HepG2 (cell line): Measurements from ENCODE around the gene TOM1L2. TPM values are rescaled to one million over a fixed set of nuclear protein-coding genes. Genes with fewer than 3 reads are reported as not detected.

ENCODE experiments used
- ATAC-seq: fragments of 200-7000 bp; cut with Tn5 transposase; 3 replicates; pipeline ENCODE4 v1.9.1; 2020; ENCODE audit warnings: mild to moderate bottlenecking, moderate library complexity
- BruUV-seq: library from RNA; stranded (reverse); fragments of 400-500 nt; replicated peaks from 2 replicates; lab custom pipeline; 2021; lab: Mats Ljungman, UMichigan
- CTCF ChIA-PET: fragments of 300-600 bp; formaldehyde crosslinking; extraction: SDS; loops from one replicate; lab custom pipeline; 2021; ENCODE audit warnings: low total read pairs, inconsistent platforms, low intra/inter-chr PET ratio; lab: Yijun Ruan, JAX
- POLR2A ChIA-PET: fragments of 350-600 bp; sonication (Branson Sonifier 250); formaldehyde crosslinking; loops from one replicate; lab custom pipeline; 2020; ENCODE audit warnings: antibody characterized with exemption, inconsistent platforms; lab: Yijun Ruan, JAX
- DNase-seq: peaks from one replicate; pipeline ENCODE4 v3.0.0-alpha.2; 2015; ENCODE audit warnings: low spot score
- FAIRE-seq: peaks from 3 replicates; lab custom pipeline; 2011; peaks lifted over from hg19 to GRCh38; lab: Jason Lieb, UNC
- H2AFZ ChIP-seq: one replicate; pipeline ENCODE4 v1.6.1; 2011; ENCODE audit warnings: low read length, inconsistent platforms
- H3K27ac ChIP-seq: fragments of 300-600 bp; 3 replicates; pipeline ENCODE4 v1.8.0; 2011; ENCODE audit warnings: mixed run types, mild to moderate bottlenecking, mixed read lengths, low read length, inconsistent platforms; ENCODE audit not compliant: insufficient read depth; ENCODE audit errors: extremely low read length
- H3K27me3 ChIP-seq, 2 experiments: fragments of 200-600 bp in 1 of 2; 2 replicates in 1 of 2; 3 replicates in 1 of 2; pipeline versions ENCODE4 v1.6.0 to v1.8.0; 2011; ENCODE audit warnings: low read length in 2 of 2, mild to moderate bottlenecking in 2 of 2, moderate library complexity in 2 of 2, inconsistent platforms in 1 of 2; ENCODE audit not compliant: insufficient read depth in 2 of 2, control insufficient read depth in 1 of 2
- H3K36me3 ChIP-seq, 2 experiments: fragments of 200-600 bp in 1 of 2; replicated peaks in 1 of 2; 2 replicates in 1 of 2; 3 replicates in 1 of 2; pipeline versions ENCODE4 v1.5.1 to v1.8.0; 2011; ENCODE audit warnings: low read length in 2 of 2, inconsistent platforms in 1 of 2; ENCODE audit not compliant: insufficient read depth in 2 of 2, control insufficient read depth in 1 of 2
- H3K4me1 ChIP-seq: 2 replicates; pipeline ENCODE4 v1.5.1; 2012; ENCODE audit warnings: low read length, inconsistent platforms; ENCODE audit not compliant: insufficient read depth
- H3K4me2 ChIP-seq: 2 replicates; pipeline ENCODE4 v1.6.0; 2011; ENCODE audit warnings: low read depth, low read length, inconsistent platforms
- H3K4me3 ChIP-seq, 3 experiments: fragments of 200-600 bp in 1 of 3; sonication (generic), shearing (Covaris generic) in 1 of 3; replicated peaks in 1 of 3; 2 replicates each; pipeline ENCODE4 v1.5.1; 2011 to 2016; ENCODE audit warnings: low read length in 3 of 3, inconsistent platforms in 2 of 3, low read depth in 2 of 3, mild to moderate bottlenecking in 2 of 3, control low read depth in 1 of 3, mixed read lengths in 1 of 3; ENCODE audit not compliant: insufficient read depth in 1 of 3
- H3K79me2 ChIP-seq: one replicate; pipeline ENCODE4 v1.6.1; 2011; ENCODE audit warnings: low read length, inconsistent platforms; ENCODE audit not compliant: insufficient read depth
- H3K9ac ChIP-seq: 2 replicates; pipeline ENCODE4 v1.6.0; 2011; ENCODE audit warnings: mild to moderate bottlenecking, low read depth, low read length, inconsistent platforms; ENCODE audit not compliant: insufficient read depth
- H3K9me3 ChIP-seq: 2 replicates; pipeline ENCODE4 v1.5.1; 2012; ENCODE audit warnings: mild to moderate bottlenecking, low read length
- H4K20me1 ChIP-seq: 2 replicates; pipeline ENCODE4 v1.6.0; 2011; ENCODE audit warnings: inconsistent platforms, mild to moderate bottlenecking, low read length, moderate library complexity; ENCODE audit not compliant: insufficient read depth
- AGO1 ChIP-seq: fragments of 200-400 bp; formaldehyde crosslinking; IDR thresholded peaks from 2 replicates; pipeline ENCODE4 v1.6.1; 2017; ENCODE audit warnings: mild to moderate bottlenecking, low read depth, low read length, moderate library complexity; ENCODE audit not compliant: poor library complexity, severe bottlenecking
- ARID4A ChIP-seq: sonication (generic); formaldehyde crosslinking; IDR thresholded peaks from 2 replicates; pipeline ENCODE4 v1.5.0; 2020; ENCODE audit warnings: mild to moderate bottlenecking, missing genetic modification reagents, borderline replicate concordance
- HMG20B ChIP-seq: conservative IDR thresholded peaks from 2 replicates; pipeline ENCODE4 v1.6.1; 2016; ENCODE audit warnings: missing genetic modification reagents, missing compliant biosample characterization
- PTBP1 ChIP-seq: fragments of 200-400 bp; formaldehyde crosslinking; IDR thresholded peaks from 2 replicates; pipeline ENCODE4 v1.6.1; 2018; ENCODE audit warnings: low read length, low read depth; ENCODE audit not compliant: poor library complexity, severe bottlenecking
- XRCC5 ChIP-seq: fragments of 200-400 bp; formaldehyde crosslinking; optimal IDR thresholded peaks from 2 replicates; pipeline ENCODE3; 2017; ENCODE audit warnings: mild to moderate bottlenecking, low read length
- ZBTB42 ChIP-seq: sonication (generic); formaldehyde crosslinking; IDR thresholded peaks from 2 replicates; pipeline ENCODE4 v1.5.0; 2020; ENCODE audit warnings: mild to moderate bottlenecking, missing genetic modification reagents
- ZNF235 ChIP-seq: sonication (generic); formaldehyde crosslinking; IDR thresholded peaks from 2 replicates; pipeline ENCODE4 v1.8.1; 2023; ENCODE audit warnings: mild to moderate bottlenecking, missing genetic modification reagents, borderline replicate concordance
- ZNF354B ChIP-seq: sonication (generic); formaldehyde crosslinking; IDR thresholded peaks from 2 replicates; pipeline ENCODE4 v1.8.0; 2022; ENCODE audit warnings: mild to moderate bottlenecking, missing genetic modification reagents
- ZNF781 ChIP-seq: sonication (generic); formaldehyde crosslinking; IDR thresholded peaks from 2 replicates; pipeline ENCODE4 v1.5.1; 2020; ENCODE audit warnings: borderline replicate concordance, mild to moderate bottlenecking, missing genetic modification reagents; ENCODE audit errors: not compliant biosample characterization
- WGBS: methylation state at CpG from one replicate; pipeline ENCODE4 v1.1.6; 2017; ENCODE audit warnings: low lambda C conversion rate; 5-methylcytosine and 5-hydroxymethylcytosine counted together
- in situ Hi-C: cut with HindIII; loops from 2 replicates; pipeline ENCODE4 v1.10.0; 2017; ENCODE audit warnings: low pct_unique_long_range_greater_than_20kb; ENCODE audit not compliant: extremely low pct_ligation_motif_present
- intact Hi-C: fragments of 100-400 bp; cut with micrococcal nuclease; formaldehyde crosslinking; loops from one replicate; pipeline ENCODE4 v1.10.0; 2022; ENCODE audit not compliant: unreplicated experiment
- polyA plus RNA-seq, 8 experiments: library from polyadenylated mRNA; depleted of rRNA in 3 of 8; stranded (reverse) in 7 of 8; unstranded in 1 of 8; fragments of >200 nt; fragmentation: Illumina TruSeq in 4 of 8; extraction: Trizol in 4 of 8; gene quantifications; 2 replicates each; pipeline versions ENCODE4 v1.2.1 to v1.2.3, GENCODE V29; 2011 to 2016; ENCODE audit warnings: low read depth in 4 of 8, missing spikeins in 1 of 8, mixed read lengths in 1 of 8; ENCODE audit not compliant: insufficient read depth in 1 of 8
- total RNA-seq, 5 experiments: library from RNA; depleted of rRNA; stranded (reverse); fragments of >200 nt; fragmentation: Illumina TruSeq; extraction: Trizol; gene quantifications; 2 replicates each; pipeline ENCODE4 v1.2.3, GENCODE V29; 2016; ENCODE audit warnings: low read depth in 1 of 5

TOM1L2 gene
- total and polyA plus RNA-seq, 2 of the 13 experiments (the other 11 are each of a cell fraction or from before 2014, with no cell fraction given) = 4.7 to 7.4 TPM

- no peak for TF ChIP-seq AGO1
- no peak for TF ChIP-seq XRCC5
- no peak for TF ChIP-seq ZNF354B (CRISPR knock-in tag)
- no peak for TF ChIP-seq ZNF235
- no peak for TF ChIP-seq PTBP1
- no peak for TF ChIP-seq ARID4A (CRISPR knock-in tag)
- TF ChIP-seq HMG20B = no peak
These were observed 43.4 kb upstream of the TOM1L2 start (continued) for GRCh38 chr17:18015593-18015992.

GRCh38 chr17:18014006-18014405 is 41.8 kb upstream of the TOM1L2 start:
- no peak overlapping the region for H3K4me3 ChIP-seq
- H3K36me3 ChIP-seq = peaks cover 0 to 3% of the 10 kb centered on the region in 2 experiments; a peak in 3 of 5 replicates
- no peak for DNase-seq
- TF ChIP-seq ZBTB42 (CRISPR knock-in tag) (no peak), ZNF781 (CRISPR knock-in tag) (no peak)
- FAIRE-seq = no peak
- H3K27ac ChIP-seq = no peak overlapping the region
- no peaks in the 10 kb centered on the region for H3K27me3 ChIP-seq
- H4K20me1 ChIP-seq = no peaks in the 10 kb centered on the region
- ATAC-seq = no peak
- H3K4me2 ChIP-seq = no peak overlapping the region
- intact Hi-C loops (no loop called here), in situ Hi-C loops (loop anchor here (25.0 kb wide), 1 partner anchor 98 kb away; the partner anchor contains the start of gene MYO15A)
- no TSS peak for BruUV-seq
- no peak overlapping the region for H3K9ac ChIP-seq
- no peaks in the 10 kb centered on the region for H3K79me2 ChIP-seq
- H2AFZ ChIP-seq = no peak overlapping the region
- no peaks in the 10 kb centered on the region for H3K9me3 ChIP-seq
- POLR2A ChIA-PET = interaction anchor here (1.4 kb wide), 1 partner anchor 170 kb away, joined by 3 read pairs; the partner anchor contains the start of gene ALKBH5
- CTCF ChIA-PET = no interaction called here
- WGBS = 98% methylated on average over 6 of the region's 6 CpGs
- H3K4me1 ChIP-seq = peaks cover 20% of the 10 kb centered on the region
